Activated CD4-positive, CD25-positive, alpha-beta regulatory T cell treated with anti-CD3 and anti-CD28 coated beads, Interleukin-2, amount 50 U/mL, for 16 hours (primary cell): ENCODE data around the gene FUOM.

ENCODE experiments used
- DNase-seq: peaks from one replicate; pipeline ENCODE4 v3.0.0-alpha.2; 2020; ENCODE audit warnings: low read depth, low spot score

Gene FUOM, protein sequence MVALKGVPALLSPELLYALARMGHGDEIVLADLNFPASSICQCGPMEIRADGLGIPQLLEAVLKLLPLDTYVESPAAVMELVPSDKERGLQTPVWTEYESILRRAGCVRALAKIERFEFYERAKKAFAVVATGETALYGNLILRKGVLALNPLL

DNA sequence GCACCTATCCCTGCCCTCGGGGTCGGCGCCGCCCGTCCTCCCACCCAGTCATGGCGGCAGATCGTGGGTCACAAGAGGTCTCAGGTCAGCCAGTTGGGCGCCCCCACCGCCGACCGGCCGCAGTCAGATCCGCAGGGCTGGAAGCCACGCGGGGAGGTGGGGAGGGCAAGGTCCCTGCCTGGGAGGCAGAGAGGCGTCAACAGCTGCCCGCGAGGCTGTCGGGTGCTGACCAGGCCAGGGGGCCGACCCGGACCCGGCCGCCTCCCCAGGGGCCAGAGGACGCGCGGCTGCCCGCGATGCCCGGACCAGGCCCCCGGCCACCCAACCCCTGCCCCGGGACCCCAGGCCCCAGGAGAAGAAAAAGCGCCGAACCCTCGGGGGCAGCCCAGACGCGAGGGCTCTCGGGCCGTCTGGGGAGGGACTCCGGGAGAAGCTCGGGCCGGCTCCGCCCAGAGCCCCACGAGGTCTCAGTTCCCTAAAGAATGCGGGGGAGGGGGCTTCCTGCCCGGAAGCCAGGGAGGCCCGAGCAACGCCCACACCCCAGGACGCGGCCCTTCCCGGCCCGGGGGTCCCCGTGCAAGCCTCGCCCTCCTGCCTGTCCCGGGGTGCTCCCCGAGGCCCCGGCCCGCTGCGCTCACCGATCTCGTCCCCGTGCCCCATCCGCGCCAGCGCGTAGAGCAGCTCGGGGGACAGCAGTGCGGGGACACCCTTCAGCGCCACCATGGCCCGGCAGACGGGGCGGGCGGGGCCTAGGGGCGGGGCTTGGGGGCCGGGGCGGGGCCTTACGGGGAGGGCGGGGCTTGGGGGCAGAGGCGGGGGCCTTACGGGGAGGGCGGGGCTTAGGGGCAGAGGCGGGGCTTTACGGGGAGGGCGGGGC is at the start of gene FUOM:
Gene FUOM, minus strand, starts transcription at position 735 of the 877 bp plus-strand sequence. Its CDS starts 12 bp downstream, at position 723.
- DNase-seq, result peak; percentile 49

DNA sequence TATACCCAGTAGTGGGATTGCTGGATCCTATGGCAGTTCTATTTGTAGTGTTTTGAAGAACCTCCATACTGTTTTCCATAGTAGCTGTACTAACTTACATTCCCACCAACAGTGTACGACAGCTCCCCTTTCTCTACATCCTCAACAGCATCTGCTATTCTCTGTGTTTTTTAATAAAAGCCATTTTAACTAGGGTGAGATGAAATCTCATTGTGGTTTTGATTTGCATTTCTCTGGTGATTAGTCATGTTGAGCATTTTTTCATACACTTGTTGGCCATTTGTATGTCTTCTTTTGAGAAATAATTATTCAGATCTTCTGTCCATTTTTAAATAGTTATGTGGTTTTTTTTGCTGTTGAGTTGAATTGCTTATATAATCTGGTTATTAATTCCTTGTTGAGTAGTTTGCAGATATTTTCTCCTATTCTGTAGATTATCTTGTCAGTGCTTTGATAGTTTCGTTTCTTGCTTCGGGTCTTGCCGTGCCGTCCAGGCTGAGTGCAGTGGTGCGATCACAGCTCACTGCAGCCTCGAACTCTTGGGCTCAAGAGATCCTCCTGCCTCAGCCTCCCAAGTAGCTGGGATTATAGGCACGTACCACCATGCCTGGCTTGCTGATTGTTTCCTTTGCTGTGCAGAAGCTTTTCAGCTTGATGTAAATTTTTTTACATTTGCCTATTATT is 48.2 kb upstream of the FUOM start:
- no peak for DNase-seq

DNA sequence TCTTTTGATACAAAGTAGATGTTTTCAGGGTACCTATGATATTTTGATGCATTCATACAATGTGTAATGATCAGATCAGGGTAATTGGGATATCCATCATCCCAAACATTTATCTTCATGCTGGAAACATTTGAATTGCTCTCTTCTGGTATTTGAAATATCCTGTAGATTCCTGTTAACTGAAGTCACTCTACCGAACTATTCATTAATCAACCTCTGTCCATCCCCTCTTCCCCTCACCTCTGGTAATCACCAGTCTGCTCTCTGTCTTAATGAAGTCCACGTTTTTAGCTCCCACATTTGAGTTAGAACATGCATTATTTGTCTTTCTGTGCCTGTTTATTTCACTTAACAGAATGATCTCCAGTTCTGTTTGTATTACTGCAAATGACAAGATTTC is 47.5 kb upstream of the FUOM start:
- DNase-seq, result no peak

DNA sequence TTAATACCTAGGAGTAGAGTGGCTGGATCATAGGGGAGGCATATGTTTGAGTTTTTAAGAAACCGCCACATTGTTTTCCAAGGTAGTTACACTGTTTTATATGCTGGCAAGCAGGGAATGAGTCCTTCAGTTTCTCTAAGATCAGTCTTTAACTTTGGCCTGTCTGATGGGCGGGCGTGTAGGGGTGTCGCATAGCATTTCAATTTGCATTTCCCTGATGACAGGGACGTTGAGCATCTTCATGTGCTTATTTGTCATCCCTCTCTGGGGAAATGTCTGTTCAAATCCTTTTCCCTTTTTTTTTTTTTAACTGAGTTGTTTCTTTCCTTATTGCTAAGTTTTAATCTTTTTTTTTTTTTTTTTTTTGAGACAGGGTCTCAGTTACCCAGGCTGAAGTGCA is 46.0 kb upstream of the FUOM start:
- DNase-seq, result no peak

DNA sequence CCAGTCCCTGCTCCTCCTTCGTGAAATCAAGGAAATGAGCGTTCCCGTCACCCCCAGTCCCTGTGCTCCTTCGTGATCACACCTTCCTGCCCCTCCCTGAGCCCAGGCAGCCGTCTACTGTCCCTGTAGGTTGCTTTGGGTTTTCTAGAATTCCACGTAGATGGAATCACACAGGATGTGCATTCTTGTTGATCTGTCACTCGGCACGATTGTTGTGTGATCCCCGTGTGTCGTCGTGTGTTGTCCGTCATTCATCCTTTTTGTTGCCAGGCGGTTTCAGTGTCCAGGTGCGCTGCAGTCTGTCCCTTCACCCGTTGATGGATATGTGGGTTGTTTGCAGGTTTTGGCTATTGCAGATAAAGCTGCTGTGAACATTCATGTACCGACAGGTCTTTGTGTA is 45.5 kb upstream of the FUOM start:
- no peak for DNase-seq

DNA sequence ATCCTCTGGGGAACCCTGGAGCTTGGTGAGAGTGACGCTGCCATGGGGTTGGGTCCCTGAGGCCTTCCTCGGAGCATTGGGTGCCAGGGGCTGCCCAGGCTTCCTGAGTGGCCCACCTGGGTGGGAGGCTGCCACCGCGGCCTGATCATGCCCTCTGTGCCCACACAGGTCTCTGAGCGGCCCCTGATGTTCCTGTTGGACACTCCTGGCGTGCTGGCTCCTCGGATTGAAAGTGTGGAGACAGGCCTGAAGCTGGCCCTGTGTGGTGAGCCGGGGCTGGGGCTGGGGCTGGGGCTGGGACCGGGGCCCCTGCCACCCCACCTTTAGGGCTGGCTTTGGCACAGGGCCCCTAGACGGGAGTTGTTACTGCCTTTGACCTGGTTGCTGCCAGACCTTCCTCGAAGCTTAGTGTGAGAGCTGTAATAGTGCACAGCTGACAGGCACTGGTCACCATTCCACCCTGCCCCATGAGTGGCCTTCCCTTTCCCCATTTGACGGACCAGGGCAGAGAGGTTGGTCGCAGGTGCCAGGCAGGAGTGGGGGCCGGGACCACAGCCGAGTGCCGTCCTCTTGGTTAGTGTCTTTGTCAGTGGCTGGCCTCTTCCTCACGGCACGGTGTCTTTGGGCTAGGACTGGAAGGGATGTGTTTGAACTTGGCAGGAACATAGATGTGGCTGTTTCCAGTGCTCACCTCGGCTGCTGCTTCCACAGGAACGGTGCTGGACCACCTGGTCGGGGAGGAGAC is 44.3 kb upstream of the FUOM start:
- no peak for DNase-seq

DNA sequence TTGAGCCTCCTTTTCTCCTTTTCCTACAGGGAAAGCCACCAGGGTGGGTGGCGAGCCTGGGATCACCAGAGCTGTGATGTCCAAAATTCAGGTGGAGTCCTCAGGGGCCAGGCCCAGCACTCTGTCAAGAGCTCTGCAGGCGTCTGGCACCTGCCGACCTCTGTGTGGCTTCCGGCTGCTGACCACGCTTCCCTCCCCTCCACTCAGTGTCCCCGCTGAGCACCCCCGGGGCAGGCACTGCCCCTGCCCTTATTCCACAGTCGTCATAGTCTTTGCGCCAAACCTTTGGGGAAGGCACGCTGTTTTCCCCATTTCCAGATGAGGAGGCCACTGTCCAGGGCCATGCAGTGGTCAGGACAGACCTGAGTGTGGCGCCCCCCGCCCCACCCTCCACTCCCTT is 43.7 kb upstream of the FUOM start:
- DNase-seq, result no peak

DNA sequence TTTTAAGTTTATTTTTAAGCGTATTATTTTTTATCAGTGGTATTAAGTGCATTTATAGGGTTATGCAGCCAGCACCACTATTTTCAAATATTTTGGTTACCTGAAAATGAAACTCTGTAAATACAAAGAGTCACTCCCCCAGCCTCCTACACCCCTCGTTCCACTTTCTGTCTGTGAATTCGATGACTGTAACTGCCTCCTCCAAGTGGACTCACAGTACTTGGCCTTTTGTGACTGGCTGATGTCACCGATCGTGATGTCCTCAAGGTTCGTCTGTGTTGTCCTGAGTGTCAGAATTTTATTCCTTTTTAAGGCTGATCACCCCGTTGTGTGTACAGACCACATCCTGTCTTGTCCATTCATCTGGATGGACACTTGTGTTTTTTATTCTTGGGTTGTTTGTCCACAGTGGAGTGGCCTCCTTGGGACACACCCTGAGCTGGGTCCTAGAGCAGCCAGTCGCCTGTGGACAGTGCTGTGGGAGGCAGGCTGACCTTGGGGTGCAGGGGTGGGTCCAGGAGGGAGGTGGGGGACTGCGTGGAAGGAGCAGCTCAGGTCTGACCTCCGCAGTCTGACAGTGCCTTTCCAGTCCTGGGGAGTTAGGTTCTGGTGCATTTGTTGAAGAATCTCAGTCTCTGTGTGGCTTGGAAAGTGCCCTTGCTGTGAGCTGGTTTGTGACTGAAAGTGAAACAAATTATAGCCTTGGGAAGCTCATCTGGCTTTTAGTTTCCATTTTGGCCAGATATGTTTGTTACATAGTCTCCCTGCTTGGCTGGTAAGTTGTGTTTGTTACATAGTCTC is 43.0 kb upstream of the FUOM start:
- DNase-seq, result no peak

DNA sequence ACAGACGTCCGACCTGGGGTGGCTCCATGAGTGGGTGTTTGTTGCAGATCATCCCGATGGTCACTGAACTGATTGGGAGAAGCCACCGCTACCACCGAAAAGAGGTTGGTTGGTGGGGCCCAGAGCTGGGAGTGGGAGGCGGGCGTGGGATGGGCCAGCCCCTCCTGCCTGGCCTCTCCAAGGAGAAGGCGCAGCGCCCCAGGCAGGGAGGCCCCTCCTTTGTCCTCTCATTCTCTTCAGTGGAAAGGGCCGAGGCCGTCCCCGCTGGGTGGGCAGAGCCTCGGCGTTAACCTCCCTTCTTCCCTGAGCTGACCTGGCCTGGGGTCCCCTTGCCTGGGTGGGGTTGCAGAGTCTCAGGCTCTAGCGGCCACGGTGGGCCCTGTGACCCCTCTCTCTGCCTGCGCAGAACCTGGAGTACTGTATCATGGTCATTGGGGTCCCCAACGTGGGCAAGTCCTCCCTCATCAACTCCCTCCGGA is 41.3 kb upstream of the FUOM start:
- no peak for DNase-seq

DNA sequence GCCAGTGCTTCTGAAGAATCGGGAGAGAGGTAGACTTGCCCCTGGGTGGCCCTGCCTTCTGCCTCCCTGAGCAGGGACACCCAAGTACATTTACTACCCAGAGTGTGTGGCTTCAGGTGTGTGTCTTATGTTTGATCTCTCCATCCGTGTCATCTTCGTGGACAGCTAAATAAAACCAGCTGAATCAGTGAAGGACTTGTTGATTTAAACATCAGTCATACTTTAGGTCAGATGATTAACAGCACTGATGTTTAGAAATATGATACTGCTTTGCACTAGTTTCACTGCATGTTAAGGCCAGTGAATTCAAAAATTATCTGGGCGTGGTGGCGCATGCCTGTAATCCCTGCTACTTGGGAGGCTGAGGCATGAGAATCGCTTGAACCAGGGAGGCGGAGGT is 40.1 kb upstream of the FUOM start:
- DNase-seq, result no peak

DNA sequence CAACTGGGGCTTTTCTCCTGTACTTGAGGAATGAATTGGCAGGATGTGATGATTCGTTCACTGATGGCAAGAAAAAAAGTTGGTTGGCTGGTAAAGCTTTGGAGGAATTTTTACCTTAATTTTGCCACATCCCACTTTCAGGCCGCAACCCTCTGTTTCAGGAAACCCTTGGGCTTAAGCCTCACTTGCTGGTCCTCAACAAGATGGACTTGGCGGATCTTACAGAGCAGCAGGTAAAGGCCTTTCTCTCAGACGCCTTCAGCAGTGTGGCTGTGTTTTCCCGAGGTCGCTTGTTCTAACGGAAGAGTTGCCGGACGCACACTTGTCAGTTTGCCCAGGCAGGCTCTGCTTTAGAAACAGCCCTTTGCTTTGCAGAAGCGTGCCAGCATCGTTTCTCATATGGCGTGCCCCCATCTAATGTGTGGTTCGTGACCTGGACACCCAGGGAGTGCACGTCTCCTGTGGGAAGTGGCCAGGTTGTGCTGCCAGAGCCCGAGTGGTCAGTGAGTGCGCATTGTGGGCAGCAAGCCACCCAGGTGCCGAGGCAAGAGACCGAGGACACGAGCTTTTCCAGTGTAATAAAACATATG is 38.3 kb upstream of the FUOM start:
- DNase-seq, result no peak

DNA sequence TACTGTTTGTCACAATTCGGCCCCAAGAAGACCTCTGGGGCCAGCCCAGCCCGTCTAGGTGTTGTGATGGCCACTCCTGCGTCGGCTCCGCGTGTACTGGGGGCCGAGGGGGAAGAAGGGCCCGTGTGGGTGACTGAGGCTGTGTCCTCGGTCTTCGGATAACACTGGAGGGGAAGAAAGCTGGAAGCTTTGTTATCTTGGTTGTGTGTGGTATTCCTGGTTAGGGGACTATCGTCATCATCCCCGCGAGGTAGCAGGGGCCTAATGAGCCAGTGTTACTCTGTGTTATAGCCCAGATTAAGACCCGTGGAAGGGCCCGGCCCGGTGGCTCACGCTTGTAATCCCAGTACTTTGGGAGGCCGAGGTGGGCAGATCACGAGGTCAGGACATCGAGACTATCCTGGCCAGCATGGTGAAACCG is 37.0 kb upstream of the FUOM start:
- DNase-seq, result no peak

DNA sequence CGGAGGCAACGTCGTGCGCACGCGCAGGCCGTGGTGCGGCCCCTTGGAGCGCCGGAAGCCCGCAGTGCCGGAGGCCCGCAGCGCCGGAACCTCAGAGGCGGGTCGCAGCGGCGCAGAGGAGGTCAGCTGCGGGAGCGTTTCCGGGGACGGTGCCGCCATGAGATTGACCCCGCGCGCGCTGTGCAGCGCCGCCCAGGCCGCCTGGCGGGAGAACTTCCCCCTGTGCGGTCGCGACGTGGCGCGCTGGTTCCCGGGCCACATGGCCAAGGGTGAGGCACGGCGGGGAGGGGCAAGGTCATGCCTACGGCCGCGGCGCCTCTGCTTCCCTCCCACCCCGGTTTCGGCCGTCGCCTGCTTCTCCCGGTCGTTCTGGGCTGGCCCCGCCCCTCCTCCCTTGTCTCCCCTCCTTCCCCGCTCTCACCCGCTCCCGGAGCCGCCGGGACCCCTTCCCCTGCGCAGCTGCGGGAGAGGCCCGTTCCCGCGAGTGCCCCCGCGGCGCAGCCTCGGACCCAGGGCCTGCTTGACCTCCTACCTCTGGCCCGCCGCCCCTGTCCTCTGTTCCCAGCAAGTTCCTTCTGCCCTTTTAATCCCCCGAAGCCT is 36.3 kb upstream of the FUOM start, which contains the start of gene MTG1:
Gene MTG1, plus strand, starts transcription at position 94 of the 600 bp plus-strand sequence. Its CDS starts 64 bp downstream, at position 158.
- peak; percentile 88 for DNase-seq

DNA sequence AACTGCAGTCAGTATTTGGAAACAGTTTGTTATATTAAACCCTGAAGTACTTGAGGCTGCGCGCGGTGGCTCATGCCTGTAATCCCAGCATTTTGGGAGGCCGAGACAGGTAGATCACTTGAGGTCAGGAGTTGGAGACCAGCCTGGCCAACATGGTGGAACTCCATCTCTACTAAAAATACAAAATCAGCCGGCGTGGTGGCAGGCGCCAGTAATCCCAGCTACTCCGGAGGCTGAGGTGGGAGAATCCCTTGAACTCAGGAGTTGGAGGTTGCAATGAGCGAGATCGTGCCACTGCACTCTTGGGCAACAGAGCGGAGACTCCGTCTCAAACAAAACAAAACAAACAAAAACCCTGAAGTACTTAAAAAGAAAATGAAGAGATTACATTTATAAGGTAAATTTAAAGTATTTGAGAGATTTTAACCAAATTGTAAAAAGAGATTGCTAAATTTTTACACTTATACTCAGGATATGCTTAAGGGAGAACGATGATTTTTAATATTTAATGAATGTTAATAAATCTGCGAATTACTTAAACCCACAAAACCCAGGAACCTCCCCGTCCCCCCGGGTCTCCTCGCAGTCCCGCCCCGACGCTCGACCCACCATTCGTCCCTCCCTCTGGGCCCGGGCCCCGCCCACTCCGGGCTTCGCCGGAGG is 35.7 kb upstream of the FUOM start:
- DNase-seq, result no peak

DNA sequence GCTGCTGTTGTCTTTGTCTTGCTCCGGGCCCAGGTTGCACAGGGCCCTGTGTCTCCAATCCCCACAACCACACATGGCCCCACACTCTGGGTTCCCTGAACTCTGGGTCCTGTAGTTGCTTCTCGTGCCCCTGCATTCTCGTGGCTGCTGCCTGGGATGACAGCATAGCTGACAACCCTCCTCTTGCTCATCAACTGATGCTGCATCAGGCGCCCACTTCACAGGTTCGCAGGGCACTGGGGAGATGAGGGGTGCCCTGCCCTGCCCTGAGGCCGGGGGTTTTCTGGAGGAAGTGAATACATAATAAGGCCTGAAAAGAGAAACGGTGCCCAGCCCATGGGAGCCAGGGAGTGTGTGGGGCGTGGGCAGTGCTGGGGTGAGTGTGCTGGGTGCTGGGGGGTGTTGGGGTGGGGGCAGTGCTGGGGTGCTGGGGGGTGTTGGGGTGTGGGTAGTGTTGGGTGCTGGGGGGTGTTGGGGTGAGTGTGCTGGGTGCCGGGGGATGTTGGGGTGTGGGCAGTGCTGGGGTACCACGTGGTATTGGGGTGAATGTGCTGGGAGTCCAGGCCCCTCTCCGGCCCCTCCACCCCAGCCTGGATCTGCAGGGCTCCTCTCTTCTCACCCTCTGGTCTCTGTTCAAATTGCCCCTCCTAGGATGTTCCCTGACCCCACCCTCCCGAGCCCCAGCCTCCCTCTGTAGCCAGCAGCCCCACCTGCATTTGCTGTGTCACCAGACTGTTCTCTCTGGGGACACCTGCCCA is 34.1 kb upstream of the FUOM start:
- DNase-seq, result no peak

DNA sequence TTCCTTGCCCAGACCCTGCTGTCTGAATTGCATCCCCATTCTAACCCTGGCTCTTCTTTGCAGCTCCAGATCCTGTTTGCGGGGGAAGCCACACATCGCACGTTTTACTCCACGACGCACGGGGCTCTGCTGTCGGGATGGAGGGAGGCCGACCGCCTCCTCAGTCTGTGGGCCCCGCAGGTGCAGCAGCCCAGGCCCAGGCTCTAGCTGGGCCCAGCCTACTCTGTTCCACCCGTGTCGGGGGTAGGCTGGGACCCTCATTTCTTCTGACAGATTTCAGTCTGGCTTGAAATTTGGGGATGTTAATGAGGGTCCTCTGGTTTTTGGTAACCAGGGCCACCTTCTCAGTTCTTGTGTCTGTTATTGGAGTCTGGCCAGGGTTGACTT is 33.4 kb upstream of the FUOM start:
- no peak for DNase-seq

DNA sequence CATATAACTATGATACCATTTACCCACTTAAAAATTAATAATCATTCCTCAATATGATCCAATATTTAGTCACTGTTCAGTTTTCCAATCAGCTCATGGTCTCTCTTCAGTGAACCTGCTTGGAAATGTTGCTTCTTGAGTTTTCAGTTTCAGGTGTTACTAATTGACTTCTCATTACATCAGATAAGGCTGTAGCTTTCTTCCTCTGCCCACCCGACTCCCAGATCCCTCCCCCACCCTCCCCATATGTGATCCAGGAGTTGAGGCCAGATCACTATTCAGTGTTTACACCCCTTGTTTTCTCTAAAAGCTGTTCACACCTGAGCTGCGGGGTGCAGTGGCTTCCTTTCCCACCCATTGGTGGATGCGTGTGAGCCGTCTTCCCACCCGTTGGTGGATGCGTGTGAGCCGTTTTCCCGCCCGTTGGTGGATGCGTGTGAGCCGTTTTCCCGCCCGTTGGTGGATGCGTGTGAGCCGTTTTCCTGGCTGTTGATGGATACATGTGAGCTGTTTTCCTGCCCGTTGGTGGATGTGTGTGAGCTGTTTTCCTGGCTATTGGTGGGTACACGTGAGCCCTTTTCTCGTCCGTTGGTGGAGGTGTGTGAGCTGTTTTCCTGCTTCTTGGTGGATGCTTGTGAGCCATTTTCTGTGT is 32.9 kb upstream of the FUOM start:
- no peak for DNase-seq
